ENCODE results near the gene PPARD. TPM values are rescaled to one million over a fixed set of nuclear protein-coding genes. Genes with fewer than 3 reads are reported as not detected.
A peak's percentile ranks its signal among the peaks of the same experiment; 100 is the strongest.

Gene PPARD
- polyA plus RNA-seq, result 10 to 100 TPM; 28.1 to 45.1 TPM

DNA sequence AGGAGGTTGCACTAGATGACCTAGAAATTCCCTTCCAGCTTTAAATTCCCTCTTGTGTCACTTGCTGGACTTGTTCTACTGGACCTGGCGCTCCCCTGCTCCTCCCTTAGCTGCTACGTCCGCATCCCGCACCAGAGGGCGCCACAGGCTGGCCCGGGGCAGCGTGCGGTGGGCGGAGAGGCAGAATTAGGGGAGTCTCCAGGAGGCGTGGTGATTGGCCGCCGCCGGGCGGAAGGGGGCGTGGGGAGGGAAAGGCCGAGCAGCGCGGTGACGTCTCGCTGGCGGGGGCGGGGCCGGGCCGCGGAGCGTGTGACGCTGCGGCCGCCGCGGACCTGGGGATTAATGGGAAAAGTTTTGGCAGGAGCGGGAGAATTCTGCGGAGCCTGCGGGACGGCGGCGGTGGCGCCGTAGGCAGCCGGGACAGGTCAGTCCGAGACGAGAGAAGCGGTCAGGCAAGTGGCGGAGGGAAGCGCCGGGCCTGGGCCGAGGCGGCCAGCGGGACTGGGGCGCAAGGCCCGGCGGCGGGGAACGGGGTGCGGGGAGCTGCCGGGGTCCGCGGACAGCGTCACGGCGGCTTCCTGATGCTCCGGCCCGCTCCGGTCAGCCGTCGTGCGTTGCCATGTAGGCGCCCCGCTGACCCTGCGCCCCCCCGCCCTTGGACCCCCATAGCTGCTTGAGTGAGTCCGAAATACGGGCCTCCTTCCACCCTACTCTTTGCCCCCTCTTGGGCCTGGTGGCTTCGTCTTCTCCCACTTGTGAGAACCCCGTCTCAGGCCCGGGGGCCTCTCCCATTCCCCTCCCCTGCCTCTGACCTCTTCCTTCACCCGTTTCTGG, at the start of gene PPARD:
PPARD (plus strand) TSS at position 301 of the 834 bp plus-strand sequence. CDS start 68,530 bp downstream, outside the sequence.
- Histone ChIP-seq H3K4me1 (ENCODE audit: control insufficient read depth in 2 of 2, insufficient read depth in 2 of 2, low read length in 1 of 2) (peaks cover 0 to 9% of the 10 kb centered on the region in 2 donors), H3K27ac (ENCODE audit: low read depth in 2 of 2, low read length in 1 of 2) (peak within 1 kb of the TSS; percentile 87 to 91), H3K36me3 (ENCODE audit: control insufficient read depth in 2 of 2, insufficient read depth in 2 of 2, low read length in 1 of 2) (peaks cover 0 to 8% of the 10 kb centered on the region in 2 donors), H3K4me3 (ENCODE audit: low read depth in 1 of 2, low read length in 2 of 2) (peak within 1 kb of the TSS; percentile 72 to 83), H3K27me3 (ENCODE audit: control insufficient read depth in 1 of 2, insufficient read depth in 2 of 2, low read length in 2 of 2) (no peaks in the 10 kb centered on the region), H3K9me3 (ENCODE audit: control insufficient read depth in 2 of 2, insufficient read depth in 1 of 2, low read depth in 1 of 2, low read length in 1 of 2) (no peaks in the 10 kb centered on the region)
- WGBS, 2 donors, result 0% methylated on average over 54 to 77 of the region's 77 CpGs

DNA sequence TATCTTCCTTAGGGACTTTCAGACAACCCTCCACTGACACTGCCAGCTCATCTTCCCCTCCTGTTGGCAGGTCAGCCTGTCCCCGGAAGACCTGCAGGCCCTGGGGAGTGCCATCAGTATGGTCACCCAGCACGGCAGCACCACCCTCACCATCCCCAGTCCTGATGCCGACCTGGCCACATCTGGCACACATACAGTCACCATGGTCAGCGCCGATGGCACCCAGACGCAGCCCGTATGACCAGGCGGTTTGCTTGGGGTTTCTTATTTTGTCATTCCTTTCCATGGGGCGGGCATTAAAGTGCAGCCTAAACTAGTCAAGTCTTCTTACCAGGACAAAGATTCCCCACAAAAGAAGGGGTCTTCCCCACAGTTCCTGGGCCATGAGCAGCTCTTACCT, 48.7 kb upstream of the PPARD start:
- WGBS, 2 donors, result 88 to 92% methylated on average over 9 of the region's 9 CpGs
- Histone ChIP-seq H3K27me3 (ENCODE audit: control insufficient read depth in 1 of 2, insufficient read depth in 2 of 2, low read length in 2 of 2) (no peaks in the 10 kb centered on the region), H3K4me1 (ENCODE audit: control insufficient read depth in 2 of 2, insufficient read depth in 2 of 2, low read length in 1 of 2) (peaks cover 0 to 2% of the 10 kb centered on the region in 2 donors), H3K27ac (ENCODE audit: low read depth in 2 of 2, low read length in 1 of 2) (no peak overlapping the region), H3K36me3 (ENCODE audit: control insufficient read depth in 2 of 2, insufficient read depth in 2 of 2, low read length in 1 of 2) (peaks cover 16 to 44% of the 10 kb centered on the region in 2 donors), H3K4me3 (ENCODE audit: low read depth in 1 of 2, low read length in 2 of 2) (no peak overlapping the region), H3K9me3 (ENCODE audit: control insufficient read depth in 2 of 2, insufficient read depth in 1 of 2, low read depth in 1 of 2, low read length in 1 of 2) (no peaks in the 10 kb centered on the region)

DNA sequence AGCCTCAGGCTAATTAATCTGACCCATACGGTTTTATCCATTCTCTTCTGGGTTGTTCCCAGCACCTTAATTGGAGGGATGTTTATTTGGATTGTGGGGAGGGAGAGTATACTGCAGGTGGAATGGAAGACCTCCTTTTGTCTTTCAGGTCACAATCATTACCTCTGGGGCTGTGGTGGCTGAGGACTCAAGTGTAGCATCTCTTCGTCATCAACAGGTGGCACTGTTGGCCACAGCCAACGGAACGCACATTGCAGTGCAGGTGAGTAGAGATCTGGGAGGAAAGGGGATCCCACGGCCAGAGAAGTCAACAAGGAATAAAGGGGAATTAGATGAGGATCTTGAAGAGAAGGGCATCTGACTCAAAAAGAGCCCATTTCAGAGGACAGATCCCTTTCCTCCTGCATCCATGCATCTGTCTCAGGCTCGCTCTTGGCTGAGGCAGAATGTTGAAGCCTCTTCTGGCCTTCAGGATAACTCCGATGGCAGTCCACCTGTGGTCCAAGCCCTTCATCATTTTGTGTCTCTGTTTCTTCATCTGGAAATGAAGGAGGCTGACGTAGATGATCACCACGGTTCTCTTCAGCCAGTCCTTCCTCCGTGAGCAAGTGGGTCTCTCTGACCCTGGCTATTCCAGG, 47.9 kb upstream of the PPARD start:
- WGBS, 2 donors, result 56 to 58% methylated on average over 10 of the region's 10 CpGs
- H3K36me3 ChIP-seq (ENCODE audit: control insufficient read depth in 2 of 2, insufficient read depth in 2 of 2, low read length in 1 of 2), result peaks cover 16 to 42% of the 10 kb centered on the region in 2 donors
- H3K27me3 ChIP-seq (ENCODE audit: control insufficient read depth in 1 of 2, insufficient read depth in 2 of 2, low read length in 2 of 2), result no peaks in the 10 kb centered on the region
- H3K27ac ChIP-seq (ENCODE audit: low read depth in 2 of 2, low read length in 1 of 2), result no peak overlapping the region
- H3K4me1 ChIP-seq (ENCODE audit: control insufficient read depth in 2 of 2, insufficient read depth in 2 of 2, low read length in 1 of 2), result peaks cover 0 to 3% of the 10 kb centered on the region in 2 donors
- H3K9me3 ChIP-seq (ENCODE audit: control insufficient read depth in 2 of 2, insufficient read depth in 1 of 2, low read depth in 1 of 2, low read length in 1 of 2), result no peaks in the 10 kb centered on the region
- H3K4me3 ChIP-seq (ENCODE audit: low read depth in 1 of 2, low read length in 2 of 2), result no peak overlapping the region

DNA sequence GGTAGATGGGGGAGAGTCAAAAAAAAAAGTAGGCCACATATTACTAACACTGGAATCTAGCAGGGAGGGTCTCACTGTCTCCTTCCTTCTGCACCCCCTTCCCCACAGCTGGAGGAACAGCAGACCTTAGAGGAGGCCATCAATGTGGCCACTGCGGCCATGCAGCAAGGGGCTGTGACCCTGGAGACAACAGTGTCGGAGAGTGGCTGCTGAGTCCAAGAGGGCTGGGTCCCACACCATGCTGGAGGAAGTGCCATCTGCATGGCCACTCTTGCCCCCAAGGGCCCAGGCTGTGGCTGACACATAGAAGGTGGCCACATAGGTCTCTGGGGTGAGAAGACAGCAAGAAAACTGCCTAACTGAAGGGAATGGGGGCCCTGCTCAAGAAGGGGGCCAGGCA, 47.3 kb upstream of the PPARD start:
- H3K36me3 ChIP-seq (ENCODE audit: control insufficient read depth in 2 of 2, insufficient read depth in 2 of 2, low read length in 1 of 2), result peaks cover 11 to 39% of the 10 kb centered on the region in 2 donors
- H3K4me3 ChIP-seq (ENCODE audit: low read depth in 1 of 2, low read length in 2 of 2), result no peak overlapping the region
- H3K9me3 ChIP-seq (ENCODE audit: control insufficient read depth in 2 of 2, insufficient read depth in 1 of 2, low read depth in 1 of 2, low read length in 1 of 2), result no peaks in the 10 kb centered on the region
- no peak overlapping the region for H3K27ac ChIP-seq (ENCODE audit: low read depth in 2 of 2, low read length in 1 of 2)
- H3K4me1 ChIP-seq (ENCODE audit: control insufficient read depth in 2 of 2, insufficient read depth in 2 of 2, low read length in 1 of 2), result peaks cover 0 to 3% of the 10 kb centered on the region in 2 donors
- WGBS, 2 donors, result 94 to 98% methylated on average over 2 of the region's 2 CpGs
- no peaks in the 10 kb centered on the region for H3K27me3 ChIP-seq (ENCODE audit: control insufficient read depth in 1 of 2, insufficient read depth in 2 of 2, low read length in 2 of 2)

DNA sequence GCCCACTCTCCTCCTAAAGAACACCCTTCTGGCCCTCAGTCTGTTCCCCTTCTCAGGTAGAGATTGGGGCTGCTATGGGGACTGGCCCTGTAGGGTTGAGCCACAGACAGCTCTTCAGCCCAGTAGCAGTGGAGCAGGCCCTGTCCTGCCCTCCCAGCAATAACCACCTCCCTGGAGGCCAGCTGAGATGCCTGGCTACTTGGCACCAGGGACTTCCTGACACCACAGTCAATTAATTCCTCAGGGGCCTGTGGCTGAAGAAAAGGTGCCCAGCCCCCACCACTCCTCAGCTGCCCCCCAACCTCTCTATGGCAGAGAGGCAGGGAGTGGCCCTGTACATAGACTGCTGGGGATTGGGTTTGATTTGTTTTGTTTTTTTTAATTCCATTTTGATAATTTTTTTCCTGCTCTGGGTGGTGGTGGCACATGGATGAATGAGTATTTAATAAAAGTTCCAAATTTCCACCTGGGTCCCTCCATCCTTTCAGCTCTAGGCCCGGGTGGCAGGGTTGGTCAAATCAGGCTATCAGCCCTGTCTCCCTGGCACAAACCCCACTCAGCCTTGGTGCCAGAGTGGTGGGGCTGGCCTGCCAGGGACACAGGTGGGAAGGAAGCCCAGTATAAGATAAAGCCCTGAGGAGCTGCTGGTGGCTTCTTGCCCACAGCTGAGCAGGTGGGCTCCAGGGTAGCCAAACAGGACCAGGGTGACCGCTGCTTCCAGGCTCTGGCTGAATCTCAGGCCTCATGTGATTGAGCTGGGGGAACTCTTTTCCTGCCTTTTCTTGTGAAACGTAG, 46.6 kb upstream of the PPARD start:
- H3K36me3 ChIP-seq (ENCODE audit: control insufficient read depth in 2 of 2, insufficient read depth in 2 of 2, low read length in 1 of 2), result peaks cover 9 to 32% of the 10 kb centered on the region in 2 donors

DNA sequence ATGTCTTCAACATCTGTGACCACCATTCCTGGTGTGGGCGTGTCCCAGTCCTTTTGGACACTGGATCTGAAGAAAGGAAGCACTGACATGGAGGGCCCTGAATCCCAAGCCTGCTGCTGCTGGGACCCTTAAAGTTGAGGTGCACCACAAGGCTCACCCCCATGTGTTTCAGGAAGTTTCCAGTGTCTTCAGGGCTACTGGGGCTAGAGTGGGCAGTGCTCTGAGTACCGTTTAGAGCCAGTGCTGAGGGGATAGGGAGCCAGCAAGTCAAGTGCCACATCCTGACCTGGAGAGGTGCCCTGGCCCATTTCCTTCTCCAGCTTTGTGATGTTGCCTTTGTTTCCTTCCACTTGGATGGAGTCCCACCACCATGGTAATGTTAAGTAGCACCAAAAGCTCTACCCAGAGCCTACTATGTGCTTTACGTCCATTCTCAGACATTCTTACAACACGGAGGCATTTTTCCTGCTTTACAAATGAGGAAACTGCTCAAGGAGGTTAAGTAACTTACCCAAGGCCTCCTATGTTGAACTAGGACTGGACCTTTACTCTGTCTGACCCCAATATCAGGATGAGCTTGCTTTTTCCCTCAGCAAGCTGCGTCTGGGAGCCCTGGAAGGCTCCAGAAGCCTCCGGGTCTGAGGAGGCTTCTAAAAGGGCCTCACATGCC, 45.3 kb upstream of the PPARD start:
- H3K4me1 ChIP-seq (ENCODE audit: control insufficient read depth in 2 of 2, insufficient read depth in 2 of 2, low read length in 1 of 2), result peaks cover 4 to 9% of the 10 kb centered on the region in 2 donors
- no peaks in the 10 kb centered on the region for H3K27me3 ChIP-seq (ENCODE audit: control insufficient read depth in 1 of 2, insufficient read depth in 2 of 2, low read length in 2 of 2)

More for the DNA sequence above, 46.6 kb upstream of the PPARD start:
- H3K27ac ChIP-seq (ENCODE audit: low read depth in 2 of 2, low read length in 1 of 2), result no peak overlapping the region
- peaks cover under 1 to 6% of the 10 kb centered on the region in 2 donors for H3K4me1 ChIP-seq (ENCODE audit: control insufficient read depth in 2 of 2, insufficient read depth in 2 of 2, low read length in 1 of 2)
- H3K4me3 ChIP-seq (ENCODE audit: low read depth in 1 of 2, low read length in 2 of 2), result no peak overlapping the region
- no peaks in the 10 kb centered on the region for H3K27me3 ChIP-seq (ENCODE audit: control insufficient read depth in 1 of 2, insufficient read depth in 2 of 2, low read length in 2 of 2)
- H3K9me3 ChIP-seq (ENCODE audit: control insufficient read depth in 2 of 2, insufficient read depth in 1 of 2, low read depth in 1 of 2, low read length in 1 of 2), result no peaks in the 10 kb centered on the region
- 52 to 57% methylated on average over 3 of the region's 3 CpGs for WGBS, 2 donors

DNA sequence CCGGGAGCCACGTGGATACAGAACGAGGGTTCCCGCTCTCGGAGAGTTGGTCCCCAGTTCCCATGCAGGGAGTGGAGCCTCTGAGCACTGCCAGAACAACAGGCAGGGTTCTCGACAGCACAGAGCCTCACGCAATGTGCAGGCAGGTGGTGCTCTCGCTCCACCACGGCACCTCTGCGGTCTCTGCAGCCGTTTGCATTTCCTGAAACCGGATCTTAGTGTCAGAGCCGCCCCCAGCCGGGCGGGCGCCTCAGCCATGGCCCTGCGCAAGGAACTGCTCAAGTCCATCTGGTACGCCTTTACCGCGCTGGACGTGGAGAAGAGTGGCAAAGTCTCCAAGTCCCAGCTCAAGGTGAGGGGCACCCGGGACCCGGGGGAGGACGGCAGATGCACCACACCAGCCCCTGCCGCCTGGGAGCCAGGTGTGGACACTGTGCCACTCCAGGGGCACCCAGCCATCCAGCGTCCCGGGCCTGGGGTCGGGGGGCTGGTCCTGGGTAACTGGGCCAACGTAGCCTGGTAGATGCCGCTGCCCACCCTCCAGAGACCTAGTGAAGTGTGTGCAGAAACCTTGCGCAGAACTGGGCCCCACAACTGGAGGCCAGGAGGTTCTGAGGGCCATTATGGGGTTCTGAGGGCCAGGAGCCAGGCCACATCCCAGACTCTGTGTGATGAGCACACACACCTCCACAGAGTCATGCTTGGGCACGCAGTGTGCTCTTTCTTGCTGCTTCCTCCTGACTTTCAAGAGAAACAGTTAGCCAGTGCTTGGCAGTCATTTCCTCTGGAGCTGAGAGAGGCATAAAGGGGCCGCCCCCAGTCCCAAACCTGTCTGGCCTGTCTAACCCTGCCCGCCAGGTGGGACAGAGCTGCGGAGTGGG, 44.5 kb upstream of the PPARD start, which contains the start of gene DEF6:
DEF6 (plus strand) TSS at position 218 of the 881 bp plus-strand sequence; CDS start at position 257, 39 bp downstream.
- Histone ChIP-seq H3K4me1 (ENCODE audit: control insufficient read depth in 2 of 2, insufficient read depth in 2 of 2, low read length in 1 of 2) (peaks cover 4 to 9% of the 10 kb centered on the region in 2 donors), H3K4me3 (ENCODE audit: low read depth in 1 of 2, low read length in 2 of 2) (peak within 1 kb of the TSS; percentile 65 to 70), H3K36me3 (ENCODE audit: control insufficient read depth in 2 of 2, insufficient read depth in 2 of 2, low read length in 1 of 2) (peaks cover 0 to 12% of the 10 kb centered on the region in 2 donors), H3K27ac (ENCODE audit: low read depth in 2 of 2, low read length in 1 of 2) (peak within 1 kb of the TSS; percentile 93 to 95), H3K9me3 (ENCODE audit: control insufficient read depth in 2 of 2, insufficient read depth in 1 of 2, low read depth in 1 of 2, low read length in 1 of 2) (no peaks in the 10 kb centered on the region), H3K27me3 (ENCODE audit: control insufficient read depth in 1 of 2, insufficient read depth in 2 of 2, low read length in 2 of 2) (no peaks in the 10 kb centered on the region)
- WGBS, 2 donors, result 13% methylated on average over 34 to 35 of the region's 35 CpGs

More for the DNA sequence above, 45.3 kb upstream of the PPARD start:
- Histone ChIP-seq H3K36me3 (ENCODE audit: control insufficient read depth in 2 of 2, insufficient read depth in 2 of 2, low read length in 1 of 2) (peaks cover 3 to 19% of the 10 kb centered on the region in 2 donors), H3K4me3 (ENCODE audit: low read depth in 1 of 2, low read length in 2 of 2) (no peak overlapping the region), H3K9me3 (ENCODE audit: control insufficient read depth in 2 of 2, insufficient read depth in 1 of 2, low read depth in 1 of 2, low read length in 1 of 2) (no peaks in the 10 kb centered on the region), H3K27ac (ENCODE audit: low read depth in 2 of 2, low read length in 1 of 2) (peak overlapping the region in 1 of 2 donors; percentile 64)
- 50 to 55% methylated on average over 6 of the region's 6 CpGs for WGBS, 2 donors

DNA sequence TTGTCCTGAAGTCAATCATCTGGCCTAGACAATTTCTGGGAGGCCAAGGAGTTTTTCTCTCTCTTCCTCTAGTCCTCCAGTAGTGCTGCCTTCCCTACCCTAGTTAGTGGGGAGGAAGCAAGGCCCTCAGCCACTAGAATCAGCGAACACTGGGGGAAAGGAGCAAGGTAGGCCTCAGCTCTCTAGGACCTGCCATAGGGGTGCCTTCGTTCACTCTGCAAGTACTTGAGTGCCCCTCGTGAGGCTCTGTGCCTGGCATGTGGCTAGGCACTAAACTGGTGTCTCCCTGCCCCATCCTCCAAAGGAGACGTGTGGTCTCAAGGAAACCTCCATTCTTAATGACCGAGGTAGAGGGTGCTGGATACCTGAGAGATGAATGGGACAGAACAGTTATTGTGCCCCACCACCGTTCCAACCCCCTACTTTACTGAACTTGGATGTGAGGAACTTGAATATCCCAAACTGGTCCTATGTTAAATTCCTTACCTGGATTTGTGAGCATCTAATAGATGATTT, 43.7 kb upstream of the PPARD start:
- Histone ChIP-seq H3K27ac (ENCODE audit: low read depth in 2 of 2, low read length in 1 of 2) (peak overlapping the region; percentile 93 to 95), H3K36me3 (ENCODE audit: control insufficient read depth in 2 of 2, insufficient read depth in 2 of 2, low read length in 1 of 2) (peaks cover 0 to 10% of the 10 kb centered on the region in 2 donors), H3K4me3 (ENCODE audit: low read depth in 1 of 2, low read length in 2 of 2) (peak overlapping the region; percentile 65 to 70), H3K27me3 (ENCODE audit: control insufficient read depth in 1 of 2, insufficient read depth in 2 of 2, low read length in 2 of 2) (no peaks in the 10 kb centered on the region), H3K9me3 (ENCODE audit: control insufficient read depth in 2 of 2, insufficient read depth in 1 of 2, low read depth in 1 of 2, low read length in 1 of 2) (no peaks in the 10 kb centered on the region), H3K4me1 (ENCODE audit: control insufficient read depth in 2 of 2, insufficient read depth in 2 of 2, low read length in 1 of 2) (peaks cover 4 to 9% of the 10 kb centered on the region in 2 donors)
- 45 to 59% methylated on average over 6 of the region's 6 CpGs for WGBS, 2 donors
